Neural cell (in vitro differentiated cells): Measurements from ENCODE around the gene COPZ1.

ENCODE experiments used
- CTCF ChIP-seq: fragments of 450-650 bp; IDR thresholded peaks from 2 replicates; pipeline ENCODE4 v1.5.1; 2014; ENCODE audit warnings: antibody characterized with exemption, mild to moderate bottlenecking, moderate library complexity; ENCODE audit not compliant: poor library complexity, severe bottlenecking
- SMC3 ChIP-seq: fragments of 450-650 bp; conservative IDR thresholded peaks from 2 replicates; pipeline ENCODE4 v1.6.1; 2014; ENCODE audit warnings: antibody characterized with exemption, mild to moderate bottlenecking, moderate library complexity; ENCODE audit not compliant: poor library complexity

DNA sequence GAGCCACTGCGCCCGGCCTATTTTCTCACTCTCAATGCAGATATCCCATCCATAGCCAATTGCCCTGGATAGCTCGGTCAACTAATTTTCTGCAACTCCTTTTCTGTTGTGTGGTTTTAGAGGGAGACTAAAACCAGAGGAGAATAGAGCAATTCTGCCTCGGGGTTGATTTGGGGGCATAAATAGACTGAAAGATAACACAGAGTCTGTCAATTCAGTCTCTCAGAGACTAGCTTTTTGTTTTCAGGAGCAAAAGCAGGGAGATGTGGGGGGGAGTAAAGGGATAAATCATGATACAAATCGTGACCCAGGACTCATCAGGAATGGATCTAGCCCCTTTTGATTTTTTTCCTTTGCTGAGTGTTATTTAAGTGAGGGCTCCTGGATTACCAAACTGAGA is 6.5 kb downstream of the COPZ1 start:
- no peak for TF ChIP-seq CTCF
- TF ChIP-seq SMC3: no peak
